Measurements from ENCODE around the gene HDLBP. TPM values are rescaled to one million over a fixed set of nuclear protein-coding genes. Genes with fewer than 3 reads are reported as not detected.

The HDLBP gene
- total RNA-seq, 2 experiments from 2014 or later: 170 to 176 TPM

GRCh38 chr2:241224851-241225438 is 90.5 kb downstream of the HDLBP start:
- no peak overlapping the region for H2AFZ ChIP-seq (ENCODE audit: low read length)
- no peaks in the 10 kb centered on the region for H4K20me1 ChIP-seq (ENCODE audit: insufficient read depth, low read length)
- no peak for TF ChIP-seq EZH2phosphoT487 (IDR thresholded peaks at IDR 0.05; ENCODE audit: borderline replicate concordance, low read depth, low read length)
- TF ChIP-seq, protein P1, sequence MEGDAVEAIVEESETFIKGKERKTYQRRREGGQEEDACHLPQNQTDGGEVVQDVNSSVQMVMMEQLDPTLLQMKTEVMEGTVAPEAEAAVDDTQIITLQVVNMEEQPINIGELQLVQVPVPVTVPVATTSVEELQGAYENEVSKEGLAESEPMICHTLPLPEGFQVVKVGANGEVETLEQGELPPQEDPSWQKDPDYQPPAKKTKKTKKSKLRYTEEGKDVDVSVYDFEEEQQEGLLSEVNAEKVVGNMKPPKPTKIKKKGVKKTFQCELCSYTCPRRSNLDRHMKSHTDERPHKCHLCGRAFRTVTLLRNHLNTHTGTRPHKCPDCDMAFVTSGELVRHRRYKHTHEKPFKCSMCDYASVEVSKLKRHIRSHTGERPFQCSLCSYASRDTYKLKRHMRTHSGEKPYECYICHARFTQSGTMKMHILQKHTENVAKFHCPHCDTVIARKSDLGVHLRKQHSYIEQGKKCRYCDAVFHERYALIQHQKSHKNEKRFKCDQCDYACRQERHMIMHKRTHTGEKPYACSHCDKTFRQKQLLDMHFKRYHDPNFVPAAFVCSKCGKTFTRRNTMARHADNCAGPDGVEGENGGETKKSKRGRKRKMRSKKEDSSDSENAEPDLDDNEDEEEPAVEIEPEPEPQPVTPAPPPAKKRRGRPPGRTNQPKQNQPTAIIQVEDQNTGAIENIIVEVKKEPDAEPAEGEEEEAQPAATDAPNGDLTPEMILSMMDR (conservative IDR thresholded peaks at IDR 0.05; ENCODE audit: low read length): no peak
- H3K9me2 ChIP-seq (ENCODE audit: insufficient read depth, low read length): no peaks in the 10 kb centered on the region
- H3K36me3 ChIP-seq (ENCODE audit: insufficient read depth, low read length): peaks cover 29% of the 10 kb centered on the region
- CTCF ChIA-PET (ENCODE audit: unreplicated experiment): no interaction called here
- POLR2A ChIA-PET: no interaction called here
- H3K27ac ChIP-seq (ENCODE audit: low read depth, low read length, poor library complexity, severe bottlenecking): no peak overlapping the region
- DNase-seq (ENCODE audit: low spot score): no peak
- no peaks in the 10 kb centered on the region for H3K79me2 ChIP-seq (ENCODE audit: insufficient read depth, low read depth, low read length)
- no peaks in the 10 kb centered on the region for H3K9me3 ChIP-seq (ENCODE audit: low read length)
- no peak overlapping the region for H3K4me3 ChIP-seq (ENCODE audit: low read depth, low read length, poor library complexity, severe bottlenecking)
- H3K4me2 ChIP-seq (ENCODE audit: low read length): no peak overlapping the region
- no TSS peak for BruUV-seq (replicated peaks)
- intact Hi-C loops (cut with micrococcal nuclease; ENCODE audit: unreplicated experiment): no loop called here
- H3K4me1 ChIP-seq (ENCODE audit: insufficient read depth, low read length, poor library complexity, severe bottlenecking): no peaks in the 10 kb centered on the region

- Histone ChIP-seq H3K4me1 (ENCODE audit: insufficient read depth, low read length, poor library complexity, severe bottlenecking) (no peaks in the 10 kb centered on the region), H3K36me3 (ENCODE audit: insufficient read depth, low read length) (peaks cover 24% of the 10 kb centered on the region), H3K9me2 (ENCODE audit: insufficient read depth, low read length) (no peaks in the 10 kb centered on the region), H2AFZ (ENCODE audit: low read length) (no peak overlapping the region), H3K4me2 (ENCODE audit: low read length) (no peak overlapping the region), H3K79me2 (ENCODE audit: insufficient read depth, low read depth, low read length) (no peaks in the 10 kb centered on the region), H3K4me3 (ENCODE audit: low read depth, low read length, poor library complexity, severe bottlenecking) (no peak overlapping the region), H3K27ac (ENCODE audit: low read depth, low read length, poor library complexity, severe bottlenecking) (no peak overlapping the region), H3K9me3 (ENCODE audit: low read length) (no peaks in the 10 kb centered on the region), H4K20me1 (ENCODE audit: insufficient read depth, low read length) (no peaks in the 10 kb centered on the region)
- TF ChIP-seq, protein P1 (conservative IDR thresholded peaks at IDR 0.05; ENCODE audit: low read length): no peak
- TF ChIP-seq EZH2phosphoT487 (IDR thresholded peaks at IDR 0.05; ENCODE audit: borderline replicate concordance, low read depth, low read length): no peak
- no TSS peak for BruUV-seq (replicated peaks)
- ChIA-PET POLR2A (no interaction called here), CTCF (ENCODE audit: unreplicated experiment) (no interaction called here)
- intact Hi-C loops (cut with micrococcal nuclease; ENCODE audit: unreplicated experiment): no loop called here
- DNase-seq (ENCODE audit: low spot score): no peak
These were observed 91.2 kb downstream of the HDLBP start for GRCh38 chr2:241224018-241224850.
